HepG2 (cell line): ENCODE results near the gene CSF3R. TPM values are rescaled to one million over a fixed set of nuclear protein-coding genes. Genes with fewer than 3 reads are reported as not detected.

Experiments used
- HCFC1 ChIP-seq: fragments of 150-350 bp; IDR thresholded peaks from 2 replicates; pipeline ENCODE4 v1.6.1; 2014; ENCODE audit warnings: low read depth, low read length
- ISL2 ChIP-seq: sonication (generic); formaldehyde crosslinking; IDR thresholded peaks from 2 replicates; pipeline ENCODE4 v1.5.0; 2020; ENCODE audit warnings: missing genetic modification reagents
- LCORL ChIP-seq, 2 experiments: fragments of 450-650 bp in 1 of 2; sonication (generic) in 1 of 2; formaldehyde crosslinking in 1 of 2; IDR thresholded peaks; 2 replicates each; pipeline versions ENCODE4 v1.5.0 to v1.6.1; 2017 to 2020; ENCODE audit warnings: antibody characterized with exemption in 1 of 2, missing genetic modification reagents in 1 of 2
- RELA ChIP-seq: sonication (generic); formaldehyde crosslinking; IDR thresholded peaks from 2 replicates; pipeline ENCODE4 v1.4.0; 2020; ENCODE audit warnings: missing genetic modification reagents
- TAF15 ChIP-seq: fragments of 200-400 bp; formaldehyde crosslinking; IDR thresholded peaks from one replicate; pipeline ENCODE4 v1.6.1; 2018; ENCODE audit warnings: mild to moderate bottlenecking, low read depth, low read length; ENCODE audit not compliant: poor library complexity, severe bottlenecking
- TEAD3 ChIP-seq: optimal IDR thresholded peaks from 2 replicates; pipeline ENCODE3; 2016; ENCODE audit warnings: borderline replicate concordance
- ZNF510 ChIP-seq: sonication (generic); formaldehyde crosslinking; IDR thresholded peaks from 2 replicates; pipeline ENCODE4 v1.4.0; 2020; ENCODE audit warnings: low read depth, mild to moderate bottlenecking, missing genetic modification reagents
- polyA plus RNA-seq, 8 experiments: library from polyadenylated mRNA; depleted of rRNA in 3 of 8; stranded (reverse) in 7 of 8; unstranded in 1 of 8; fragments of >200 nt; fragmentation: Illumina TruSeq in 4 of 8; extraction: Trizol in 4 of 8; gene quantifications; 2 replicates each; pipeline versions ENCODE4 v1.2.1 to v1.2.3, GENCODE V29; 2011 to 2016; ENCODE audit warnings: low read depth in 4 of 8, missing spikeins in 1 of 8, mixed read lengths in 1 of 8; ENCODE audit not compliant: insufficient read depth in 1 of 8
- total RNA-seq, 5 experiments: library from RNA; depleted of rRNA; stranded (reverse); fragments of >200 nt; fragmentation: Illumina TruSeq; extraction: Trizol; gene quantifications; 2 replicates each; pipeline ENCODE4 v1.2.3, GENCODE V29; 2016; ENCODE audit warnings: low read depth in 1 of 5
- TF ChIP-seq, protein P1 (sequence below): IDR thresholded peaks from 2 replicates; pipeline ENCODE4 v1.6.1; 2016; ENCODE audit warnings: missing biosample characterization, missing genetic modification reagents, low read depth
- TF ChIP-seq, protein P2 (sequence below): sonication (generic); formaldehyde crosslinking; IDR thresholded peaks from 2 replicates; pipeline ENCODE4 v1.4.0; 2020; ENCODE audit warnings: missing genetic modification reagents; ENCODE audit errors: not compliant biosample characterization
- TF ChIP-seq, protein P3 (sequence below): sonication (generic); formaldehyde crosslinking; IDR thresholded peaks from 2 replicates; pipeline ENCODE4 v1.8.0; 2022; ENCODE audit warnings: missing genetic modification reagents, low read depth, mild to moderate bottlenecking, borderline replicate concordance
- TF ChIP-seq, protein P4 (sequence below): sonication (generic); formaldehyde crosslinking; IDR thresholded peaks from 2 replicates; pipeline ENCODE4 v1.4.0; 2020; ENCODE audit warnings: missing genetic modification reagents
- TF ChIP-seq, protein P5 (sequence below), 2 experiments: fragments of 450-650 bp in 1 of 2; sonication (generic) in 1 of 2; formaldehyde crosslinking in 1 of 2; IDR thresholded peaks; 2 replicates each; pipeline versions ENCODE4 v1.6.1 to v1.8.0; 2016 to 2022; ENCODE audit warnings: antibody characterized with exemption in 1 of 2, mild to moderate bottlenecking in 1 of 2, missing genetic modification reagents in 1 of 2

Gene CSF3R
- total and polyA plus RNA-seq, 2 of the 13 experiments (the other 11 are each of a cell fraction or from before 2014, with no cell fraction given) = 11.9 to 28.8 TPM

DNA sequence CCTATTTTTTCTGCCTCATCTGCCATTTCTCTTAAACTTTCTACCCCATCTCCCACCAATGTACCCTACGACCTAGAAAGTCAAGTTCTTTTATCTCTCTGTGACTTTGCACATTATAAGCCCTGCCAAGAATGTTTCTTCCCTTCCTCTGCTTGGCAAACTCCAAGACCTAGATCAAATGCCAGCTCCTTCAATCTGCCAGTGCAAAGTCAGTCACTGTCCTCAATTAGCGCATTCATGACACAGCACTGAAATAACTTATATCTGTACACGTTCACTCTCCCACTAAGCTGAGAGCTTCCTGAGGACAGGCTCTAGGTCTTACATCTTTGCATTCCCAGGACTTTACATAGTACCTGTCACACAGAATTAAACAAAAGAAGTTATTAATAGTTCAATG is 63.6 kb downstream of the CSF3R start (continued):
- TF ChIP-seq, protein P1, sequence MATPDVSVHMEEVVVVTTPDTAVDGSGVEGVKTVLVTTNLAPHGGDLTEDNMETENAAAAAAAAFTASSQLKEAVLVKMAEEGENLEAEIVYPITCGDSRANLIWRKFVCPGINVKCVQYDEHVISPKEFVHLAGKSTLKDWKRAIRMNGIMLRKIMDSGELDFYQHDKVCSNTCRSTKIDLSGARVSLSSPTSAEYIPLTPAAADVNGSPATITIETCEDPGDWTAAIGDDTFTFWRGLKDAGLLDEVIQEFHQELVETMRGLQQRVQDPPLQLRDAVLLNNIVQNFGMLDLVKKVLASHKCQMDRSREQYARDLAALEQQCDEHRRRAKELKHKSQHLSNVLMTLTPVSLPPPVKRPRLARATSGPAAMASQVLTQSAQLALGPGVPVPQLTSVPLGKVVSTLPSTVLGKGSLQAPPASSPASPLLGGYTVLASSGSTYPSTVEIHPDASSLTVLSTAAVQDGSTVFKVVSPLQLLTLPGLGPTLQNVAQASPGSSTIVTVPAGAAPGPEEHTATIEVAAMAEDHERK (CRISPR knock-in tag) = no peak
- TF ChIP-seq, protein P2, sequence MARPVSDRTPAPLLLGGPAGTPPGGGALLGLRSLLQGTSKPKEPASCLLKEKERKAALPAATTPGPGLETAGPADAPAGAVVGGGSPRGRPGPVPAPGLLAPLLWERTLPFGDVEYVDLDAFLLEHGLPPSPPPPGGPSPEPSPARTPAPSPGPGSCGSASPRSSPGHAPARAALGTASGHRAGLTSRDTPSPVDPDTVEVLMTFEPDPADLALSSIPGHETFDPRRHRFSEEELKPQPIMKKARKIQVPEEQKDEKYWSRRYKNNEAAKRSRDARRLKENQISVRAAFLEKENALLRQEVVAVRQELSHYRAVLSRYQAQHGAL = no peak
- TF ChIP-seq, protein P3, sequence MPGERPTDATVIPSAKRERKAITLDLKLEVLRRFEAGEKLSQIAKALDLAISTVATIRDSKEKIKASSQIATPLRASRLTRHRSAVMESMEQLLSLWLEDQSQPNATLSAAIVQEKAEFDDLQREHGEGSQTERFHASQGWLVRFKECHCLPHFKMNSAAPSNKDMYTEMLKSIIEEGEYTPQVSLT (CRISPR knock-in tag) = no peak
- TF ChIP-seq TEAD3 (no peak), TAF15 (no peak), ISL2 (CRISPR knock-in tag) (no peak), RELA (CRISPR knock-in tag) (no peak), LCORL (IDR thresholded peaks at IDR 0.05) (no peak), LCORL (CRISPR knock-in tag; IDR thresholded peaks at IDR 0.05) (no peak), ZNF510 (CRISPR knock-in tag) (no peak), HCFC1 (no peak)
- TF ChIP-seq, protein P4, sequence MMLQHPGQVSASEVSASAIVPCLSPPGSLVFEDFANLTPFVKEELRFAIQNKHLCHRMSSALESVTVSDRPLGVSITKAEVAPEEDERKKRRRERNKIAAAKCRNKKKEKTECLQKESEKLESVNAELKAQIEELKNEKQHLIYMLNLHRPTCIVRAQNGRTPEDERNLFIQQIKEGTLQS (CRISPR knock-in tag) = no peak
- TF ChIP-seq, protein P5, sequence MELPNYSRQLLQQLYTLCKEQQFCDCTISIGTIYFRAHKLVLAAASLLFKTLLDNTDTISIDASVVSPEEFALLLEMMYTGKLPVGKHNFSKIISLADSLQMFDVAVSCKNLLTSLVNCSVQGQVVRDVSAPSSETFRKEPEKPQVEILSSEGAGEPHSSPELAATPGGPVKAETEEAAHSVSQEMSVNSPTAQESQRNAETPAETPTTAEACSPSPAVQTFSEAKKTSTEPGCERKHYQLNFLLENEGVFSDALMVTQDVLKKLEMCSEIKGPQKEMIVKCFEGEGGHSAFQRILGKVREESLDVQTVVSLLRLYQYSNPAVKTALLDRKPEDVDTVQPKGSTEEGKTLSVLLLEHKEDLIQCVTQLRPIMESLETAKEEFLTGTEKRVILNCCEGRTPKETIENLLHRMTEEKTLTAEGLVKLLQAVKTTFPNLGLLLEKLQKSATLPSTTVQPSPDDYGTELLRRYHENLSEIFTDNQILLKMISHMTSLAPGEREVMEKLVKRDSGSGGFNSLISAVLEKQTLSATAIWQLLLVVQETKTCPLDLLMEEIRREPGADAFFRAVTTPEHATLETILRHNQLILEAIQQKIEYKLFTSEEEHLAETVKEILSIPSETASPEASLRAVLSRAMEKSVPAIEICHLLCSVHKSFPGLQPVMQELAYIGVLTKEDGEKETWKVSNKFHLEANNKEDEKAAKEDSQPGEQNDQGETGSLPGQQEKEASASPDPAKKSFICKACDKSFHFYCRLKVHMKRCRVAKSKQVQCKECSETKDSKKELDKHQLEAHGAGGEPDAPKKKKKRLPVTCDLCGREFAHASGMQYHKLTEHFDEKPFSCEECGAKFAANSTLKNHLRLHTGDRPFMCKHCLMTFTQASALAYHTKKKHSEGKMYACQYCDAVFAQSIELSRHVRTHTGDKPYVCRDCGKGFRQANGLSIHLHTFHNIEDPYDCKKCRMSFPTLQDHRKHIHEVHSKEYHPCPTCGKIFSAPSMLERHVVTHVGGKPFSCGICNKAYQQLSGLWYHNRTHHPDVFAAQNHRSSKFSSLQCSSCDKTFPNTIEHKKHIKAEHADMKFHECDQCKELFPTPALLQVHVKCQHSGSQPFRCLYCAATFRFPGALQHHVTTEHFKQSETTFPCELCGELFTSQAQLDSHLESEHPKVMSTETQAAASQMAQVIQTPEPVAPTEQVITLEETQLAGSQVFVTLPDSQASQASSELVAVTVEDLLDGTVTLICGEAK (IDR thresholded peaks at IDR 0.05) = no peak
- TF ChIP-seq, protein P5 (CRISPR knock-in tag; IDR thresholded peaks at IDR 0.05) = no peak
